OCI-LY7 (cell line): ENCODE measurements around the gene ASB2. TPM values are rescaled to one million over a fixed set of nuclear protein-coding genes. Genes with fewer than 3 reads are reported as not detected.

Experiments used
- BruUV-seq: library from RNA; stranded (reverse); fragments of 400-500 nt; replicated peaks from 2 replicates; lab custom pipeline; 2021; lab: Mats Ljungman, UMichigan
- CTCF ChIA-PET: fragments of 300-600 bp; sonication (Branson Sonifier 250); formaldehyde crosslinking; loops from one replicate; lab custom pipeline; 2022; ENCODE audit warnings: antibody characterized with exemption; ENCODE audit not compliant: unreplicated experiment; lab: Charles Lee
- POLR2A ChIA-PET: fragments of 300-600 bp; sonication (Branson Sonifier 250); formaldehyde crosslinking; loops from one replicate; lab custom pipeline; 2022; ENCODE audit warnings: antibody characterized with exemption; lab: Charles Lee
- DNase-seq: peaks from one replicate; pipeline ENCODE4 v3.0.0-alpha.2; 2015; ENCODE audit warnings: low spot score
- H2AFZ ChIP-seq: fragments of 200-600 bp; sonication (generic), shearing (Covaris generic); 2 replicates; pipeline ENCODE4 v1.6.1; 2014; ENCODE audit warnings: mild to moderate bottlenecking, antibody characterized with exemption, low read length, moderate library complexity
- H3K27ac ChIP-seq: fragments of 200-600 bp; sonication (generic); 2 replicates; pipeline ENCODE4 v1.5.1; 2014; ENCODE audit warnings: mixed run types, low read depth, mild to moderate bottlenecking, moderate library complexity, low read length, inconsistent platforms; ENCODE audit not compliant: poor library complexity, severe bottlenecking
- H3K36me3 ChIP-seq: fragments of 200-600 bp; sonication (generic); 2 replicates; pipeline ENCODE4 v1.6.1; 2014; ENCODE audit warnings: mild to moderate bottlenecking, antibody characterized with exemption, low read length, moderate library complexity, mixed read lengths; ENCODE audit not compliant: insufficient read depth
- H3K4me1 ChIP-seq: fragments of 200-600 bp; sonication (generic); 2 replicates; pipeline ENCODE4 v1.5.1; 2014; ENCODE audit warnings: mild to moderate bottlenecking, low read length; ENCODE audit not compliant: insufficient read depth, poor library complexity, severe bottlenecking
- H3K4me2 ChIP-seq: fragments of 200-600 bp; sonication (generic); 2 replicates; pipeline ENCODE4 v1.6.1; 2014; ENCODE audit warnings: mild to moderate bottlenecking, low read length
- H3K4me3 ChIP-seq: fragments of 200-600 bp; sonication (generic); 2 replicates; pipeline ENCODE4 v1.5.1; 2014; ENCODE audit warnings: mild to moderate bottlenecking, low read depth, low read length; ENCODE audit not compliant: poor library complexity, severe bottlenecking
- H3K79me2 ChIP-seq: fragments of 200-600 bp; sonication (generic); 2 replicates; pipeline ENCODE4 v1.6.1; 2016; ENCODE audit warnings: low read depth, mild to moderate bottlenecking, low read length, moderate library complexity, mixed read lengths; ENCODE audit not compliant: insufficient read depth
- H3K9me2 ChIP-seq: fragments of 200-600 bp; sonication (generic); 2 replicates; pipeline ENCODE4 v1.6.1; 2016; ENCODE audit warnings: mild to moderate bottlenecking, low read length, mixed read lengths; ENCODE audit not compliant: insufficient read depth
- H3K9me3 ChIP-seq: fragments of 200-600 bp; sonication (generic); 2 replicates; pipeline ENCODE4 v1.6.1; 2014; ENCODE audit warnings: mild to moderate bottlenecking, mixed run types, low read length, mixed read lengths
- H4K20me1 ChIP-seq: fragments of 200-600 bp; sonication (generic); 2 replicates; pipeline ENCODE4 v1.6.1; 2014; ENCODE audit warnings: mild to moderate bottlenecking, antibody characterized with exemption, low read length, moderate library complexity, mixed read lengths; ENCODE audit not compliant: insufficient read depth
- EZH2phosphoT487 ChIP-seq: fragments of 200-600 bp; sonication (generic); IDR thresholded peaks from 2 replicates; pipeline ENCODE4 v1.6.1; 2018; ENCODE audit warnings: low read depth, borderline replicate concordance, mild to moderate bottlenecking, mixed run types, antibody characterized with exemption, low read length, moderate library complexity, mixed read lengths
- intact Hi-C: fragments of 100-400 bp; cut with micrococcal nuclease; formaldehyde crosslinking; loops from one replicate; pipeline ENCODE4 v1.10.0; 2022; ENCODE audit not compliant: unreplicated experiment
- total RNA-seq, 2 experiments: library from RNA; depleted of rRNA in 1 of 2; stranded (reverse); fragments of >200 nt in 1 of 2; shearing (Covaris generic) in 1 of 2; gene quantifications; 2 replicates each; pipeline ENCODE4 v1.2.3, GENCODE V29; 2014 to 2022
- TF ChIP-seq, protein P1 (sequence below): fragments of 200-600 bp; sonication (generic); conservative IDR thresholded peaks from 2 replicates; pipeline ENCODE4 v1.5.1; 2014; ENCODE audit warnings: mild to moderate bottlenecking, antibody characterized with exemption, low read length, moderate library complexity, mixed read lengths

Gene ASB2
- total RNA-seq, 2 experiments from 2014 or later = 21.7 to 23.6 TPM

DNA sequence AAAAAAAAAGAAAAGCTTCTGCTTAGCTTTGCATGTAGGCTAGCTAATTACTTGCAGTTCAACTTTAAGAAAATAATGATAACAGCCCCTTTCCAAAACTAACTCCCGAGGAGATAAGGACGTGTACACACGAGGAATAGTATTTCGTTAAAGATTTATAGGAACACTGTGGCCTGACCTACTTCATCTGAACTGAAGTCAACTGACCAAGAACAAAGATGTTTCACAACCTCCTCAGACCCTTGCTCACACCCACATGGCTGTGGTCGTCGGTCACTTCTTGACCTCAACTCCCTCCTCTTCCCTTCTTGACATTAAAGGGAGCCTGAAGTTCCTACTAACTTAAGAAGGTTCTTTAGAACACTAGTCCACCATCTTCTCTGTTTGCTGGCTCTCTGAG, 74.6 kb downstream of the ASB2 start:
- Histone ChIP-seq H3K79me2 (no peaks in the 10 kb centered on the region), H3K9me2 (no peaks in the 10 kb centered on the region), H2AFZ (no peak overlapping the region), H3K4me1 (no peaks in the 10 kb centered on the region), H3K36me3 (no peaks in the 10 kb centered on the region), H3K4me2 (no peak overlapping the region), H4K20me1 (no peaks in the 10 kb centered on the region), H3K27ac (no peak overlapping the region), H3K9me3 (no peaks in the 10 kb centered on the region), H3K4me3 (no peak overlapping the region)
- ChIA-PET CTCF (no interaction called here), POLR2A (interaction anchor here (0.6 to 0.7 kb wide), 2 partner anchors 31 to 66 kb away, joined by 3 to 5 read pairs; no protein-coding TSS in a partner anchor)
- no TSS peak for BruUV-seq
- intact Hi-C loops = no loop called here
- no peak for DNase-seq
- TF ChIP-seq, protein P1, sequence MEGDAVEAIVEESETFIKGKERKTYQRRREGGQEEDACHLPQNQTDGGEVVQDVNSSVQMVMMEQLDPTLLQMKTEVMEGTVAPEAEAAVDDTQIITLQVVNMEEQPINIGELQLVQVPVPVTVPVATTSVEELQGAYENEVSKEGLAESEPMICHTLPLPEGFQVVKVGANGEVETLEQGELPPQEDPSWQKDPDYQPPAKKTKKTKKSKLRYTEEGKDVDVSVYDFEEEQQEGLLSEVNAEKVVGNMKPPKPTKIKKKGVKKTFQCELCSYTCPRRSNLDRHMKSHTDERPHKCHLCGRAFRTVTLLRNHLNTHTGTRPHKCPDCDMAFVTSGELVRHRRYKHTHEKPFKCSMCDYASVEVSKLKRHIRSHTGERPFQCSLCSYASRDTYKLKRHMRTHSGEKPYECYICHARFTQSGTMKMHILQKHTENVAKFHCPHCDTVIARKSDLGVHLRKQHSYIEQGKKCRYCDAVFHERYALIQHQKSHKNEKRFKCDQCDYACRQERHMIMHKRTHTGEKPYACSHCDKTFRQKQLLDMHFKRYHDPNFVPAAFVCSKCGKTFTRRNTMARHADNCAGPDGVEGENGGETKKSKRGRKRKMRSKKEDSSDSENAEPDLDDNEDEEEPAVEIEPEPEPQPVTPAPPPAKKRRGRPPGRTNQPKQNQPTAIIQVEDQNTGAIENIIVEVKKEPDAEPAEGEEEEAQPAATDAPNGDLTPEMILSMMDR = no peak
- TF ChIP-seq EZH2phosphoT487 = no peak

DNA sequence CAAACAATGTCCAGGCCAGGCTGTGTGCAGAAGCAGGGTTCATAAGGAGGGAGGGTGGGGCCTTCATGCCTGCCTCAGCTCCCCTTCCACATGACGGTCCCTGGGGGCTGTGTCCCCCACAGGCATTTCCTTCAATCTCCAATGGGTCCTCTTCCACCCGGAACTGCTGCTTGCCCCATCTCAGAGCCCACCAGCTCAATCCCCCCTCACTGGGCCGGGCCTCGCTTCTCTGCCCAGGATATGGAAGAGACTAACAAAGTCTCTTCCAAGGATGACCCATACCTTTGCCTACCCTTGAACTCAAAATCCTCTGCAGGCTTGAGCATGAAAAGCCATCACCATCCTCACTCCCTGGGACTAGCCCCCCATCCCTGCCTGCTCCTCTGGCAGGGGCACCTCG, 77.6 kb downstream of the ASB2 start:
- ChIA-PET POLR2A (interaction anchor here (0.7 kb wide), 1 partner anchor 11 kb away, joined by 3 read pairs; no protein-coding TSS in a partner anchor), CTCF (no interaction called here)
- H3K4me1 ChIP-seq = no peaks in the 10 kb centered on the region
- H3K36me3 ChIP-seq = no peaks in the 10 kb centered on the region
- H3K79me2 ChIP-seq = no peaks in the 10 kb centered on the region
- H4K20me1 ChIP-seq = no peaks in the 10 kb centered on the region
- DNase-seq = no peak
- no peak overlapping the region for H2AFZ ChIP-seq
- BruUV-seq = no TSS peak
- H3K4me3 ChIP-seq = no peak overlapping the region
- H3K4me2 ChIP-seq = no peak overlapping the region
- no peak overlapping the region for H3K27ac ChIP-seq
- H3K9me3 ChIP-seq = no peaks in the 10 kb centered on the region
- intact Hi-C loops = no loop called here
- TF ChIP-seq, protein P1 = no peak
- TF ChIP-seq EZH2phosphoT487 = no peak
- H3K9me2 ChIP-seq = no peaks in the 10 kb centered on the region

DNA sequence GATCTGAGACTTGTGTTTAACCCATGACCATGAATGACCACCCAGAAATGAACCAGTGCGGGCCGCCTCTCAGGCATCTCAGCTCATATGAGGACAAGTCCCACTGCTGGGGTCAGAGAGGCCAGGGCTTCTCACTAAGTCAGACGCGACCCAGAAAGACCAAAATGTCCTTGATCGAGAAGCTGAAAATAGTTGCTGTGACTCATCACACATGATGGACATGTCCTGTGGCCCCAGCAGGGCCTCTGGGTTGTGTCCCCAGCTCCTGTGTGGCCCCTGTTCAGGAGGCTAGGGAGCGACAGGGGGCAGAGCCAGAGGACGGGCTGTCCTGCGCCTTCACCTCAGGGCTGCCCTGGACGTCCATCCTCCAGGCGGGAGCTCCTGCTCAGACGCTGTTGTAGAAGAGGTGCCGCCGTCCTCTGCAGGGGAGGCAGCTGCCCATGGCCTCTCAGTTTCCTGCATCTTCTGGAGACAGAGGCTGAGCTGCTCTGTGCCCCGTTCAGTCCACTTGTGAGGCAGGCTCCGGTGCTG, 78.2 kb downstream of the ASB2 start:
- no peak overlapping the region for H3K4me2 ChIP-seq
- H4K20me1 ChIP-seq = no peaks in the 10 kb centered on the region
- H3K36me3 ChIP-seq = no peaks in the 10 kb centered on the region
- H3K4me1 ChIP-seq = no peaks in the 10 kb centered on the region
- H3K9me3 ChIP-seq = no peaks in the 10 kb centered on the region
- no peak overlapping the region for H3K4me3 ChIP-seq
- POLR2A ChIA-PET = interaction anchor here (0.7 kb wide), 1 partner anchor 12 kb away, joined by 3 read pairs; no protein-coding TSS in a partner anchor
- no peak for TF ChIP-seq EZH2phosphoT487
- TF ChIP-seq, protein P1 = no peak
- H3K27ac ChIP-seq = no peak overlapping the region
- H3K9me2 ChIP-seq = no peaks in the 10 kb centered on the region
- intact Hi-C loops = no loop called here
- no peak for DNase-seq
- CTCF ChIA-PET = no interaction called here
- no TSS peak for BruUV-seq
- H3K79me2 ChIP-seq = no peaks in the 10 kb centered on the region
- H2AFZ ChIP-seq = no peak overlapping the region
